ENCODE measurements around the gene EHD1.

Gene EHD1

DNA sequence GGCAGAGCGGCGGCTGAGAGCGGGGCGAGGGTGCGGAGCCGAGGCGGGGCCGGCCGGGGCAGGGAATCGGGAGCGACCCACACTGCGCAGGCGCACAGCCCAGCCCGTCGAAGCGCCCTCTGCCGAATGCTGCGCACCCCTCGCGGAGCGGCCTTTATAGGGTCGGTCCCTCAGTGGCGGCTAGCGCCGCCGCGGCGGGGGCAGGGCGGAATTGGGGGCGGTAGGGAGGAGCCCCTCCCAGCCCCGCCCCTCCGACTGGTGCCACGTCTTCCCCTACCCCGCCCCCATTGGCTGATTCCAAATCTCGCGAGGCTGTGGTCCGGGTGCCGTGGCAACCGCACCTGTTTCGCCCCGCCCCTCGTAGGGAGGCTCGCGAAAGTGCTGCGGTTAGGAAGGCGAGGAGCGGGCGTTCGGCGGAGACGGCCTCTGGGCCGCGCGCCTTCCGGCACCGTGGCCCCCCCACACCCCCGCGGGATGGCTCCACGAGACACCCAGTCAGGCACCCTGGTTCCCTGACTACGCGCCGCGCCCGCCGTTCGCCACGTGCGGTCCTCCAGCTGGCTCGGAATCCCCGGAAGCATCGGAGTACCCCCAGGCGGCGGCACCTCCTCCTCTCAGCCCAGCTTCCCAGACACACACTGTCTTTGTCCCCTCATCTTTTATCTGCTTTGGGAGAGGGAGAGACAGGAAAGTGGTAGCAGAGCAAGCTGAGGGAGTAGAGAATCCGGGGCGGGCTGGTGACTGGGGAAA is at the start of gene EHD1:
TSS of gene EHD1 (minus strand) at position 128 of the 750 bp plus-strand sequence. CDS start 157 bp downstream, outside the sequence.
- DNase-seq = peak; percentile 83 to 100 (median 98)

DNA sequence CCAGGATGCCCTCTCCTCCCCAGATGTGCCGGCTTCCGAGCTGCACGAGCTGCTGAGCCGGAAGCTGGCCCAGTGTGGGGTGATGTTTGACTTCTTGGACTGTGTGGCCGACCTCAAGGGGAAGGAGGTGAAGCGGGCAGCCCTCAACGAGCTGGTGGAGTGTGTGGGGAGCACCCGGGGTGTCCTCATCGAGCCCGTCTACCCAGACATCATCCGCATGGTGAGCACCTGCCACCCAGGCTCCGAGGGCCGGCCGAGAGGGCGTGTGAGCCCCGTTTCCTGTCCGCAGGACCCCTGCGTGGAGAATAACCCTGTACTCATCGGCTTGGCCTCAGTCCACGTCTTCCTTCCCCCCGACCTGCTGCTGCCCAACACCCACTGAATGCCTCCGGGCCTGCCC is 48.3 kb upstream of the EHD1 start:
- no peak for DNase-seq

- no peak for DNase-seq
Measured at GRCh38 chr11:64925536-64926436, 47.4 kb upstream of the EHD1 start.

GRCh38 chr11:64924910-64925284 is 46.5 kb upstream of the EHD1 start:
- peak in 4 of 58 donors; percentile 18 to 58 (median 40) for DNase-seq

DNA sequence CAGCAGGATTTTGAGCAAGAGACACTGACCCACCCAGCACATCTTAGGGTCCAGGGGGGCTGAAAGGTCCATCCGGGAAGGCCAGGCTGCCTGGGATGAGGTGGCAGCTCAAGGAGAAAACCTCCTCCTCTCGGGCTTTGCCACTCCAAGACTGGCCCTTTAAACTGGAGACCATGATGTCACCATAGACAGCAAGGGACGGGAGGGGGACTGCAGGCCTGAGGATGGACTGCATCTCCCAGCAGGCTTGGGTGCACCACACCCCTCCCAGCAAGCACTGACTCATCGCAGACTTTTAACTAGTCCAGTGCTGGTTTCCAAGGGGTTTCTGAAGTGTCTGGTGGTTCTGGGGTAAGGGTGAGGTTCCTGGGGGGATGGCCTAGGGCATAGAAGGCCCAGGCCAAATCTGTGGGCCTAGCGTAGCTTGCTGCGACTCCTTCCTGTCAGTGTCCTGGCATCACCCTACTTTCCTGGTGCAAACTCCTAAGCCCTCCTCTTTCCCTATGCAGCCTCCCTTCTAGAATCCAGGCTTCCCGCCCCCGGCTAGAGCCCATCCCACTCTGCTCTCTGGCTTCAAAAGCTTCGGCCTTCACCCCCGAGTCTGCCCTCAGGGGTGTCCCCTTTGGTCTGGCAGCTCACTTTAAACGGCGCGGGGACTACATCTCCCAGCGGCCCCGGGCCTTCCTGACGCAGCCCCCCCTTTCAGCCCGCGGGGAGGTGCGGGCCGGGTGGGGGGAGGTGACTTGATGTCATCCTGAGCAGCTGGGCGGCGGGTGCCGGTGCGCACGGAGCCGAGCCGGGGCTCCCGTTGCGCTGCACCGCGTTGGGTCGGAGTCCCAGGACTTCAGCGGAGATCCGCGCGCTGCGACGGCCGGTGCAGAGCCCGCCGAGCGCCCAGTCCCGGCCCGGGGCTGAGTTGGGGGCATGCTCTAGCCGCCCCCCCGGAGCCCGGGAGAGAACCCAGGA is 45.8 kb upstream of the EHD1 start, which contains the start of gene PPP2R5B:
TSS of gene PPP2R5B (plus strand) at position 746 of the 966 bp plus-strand sequence. CDS start 1,046 bp downstream, outside the sequence.
- DNase-seq = peak; percentile 65 to 98 (median 92)

DNA sequence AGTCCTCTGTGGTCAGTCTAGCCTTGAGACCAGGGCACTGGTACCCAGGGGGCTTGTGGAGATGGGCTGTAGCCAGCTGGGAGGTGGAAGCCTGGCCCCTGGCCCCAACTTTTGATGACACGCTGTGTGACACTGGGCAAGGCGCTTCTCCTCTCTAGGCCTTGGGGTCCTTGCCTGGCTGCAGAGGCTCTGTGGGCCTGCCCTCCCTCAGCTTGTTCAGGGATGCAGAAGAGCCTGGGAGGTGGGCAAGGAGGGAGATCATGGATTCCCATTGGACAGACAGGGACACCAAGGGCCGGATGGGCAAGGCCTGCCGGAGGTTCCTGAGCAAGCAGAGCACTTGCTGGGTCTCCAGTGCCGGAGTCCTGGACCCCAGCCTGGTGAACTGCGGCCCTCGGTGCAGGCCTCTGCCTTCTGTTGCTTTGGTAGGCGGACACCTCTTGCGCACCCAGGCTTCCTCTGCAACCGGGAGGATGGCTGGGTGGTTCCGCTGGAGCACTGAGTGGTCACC is 44.8 kb upstream of the EHD1 start:
- peak in 1 of 58 donors; percentile 27 for DNase-seq

- DNase-seq = no peak
Measured at GRCh38 chr11:64921384-64921783, 43.0 kb upstream of the EHD1 start.

DNA sequence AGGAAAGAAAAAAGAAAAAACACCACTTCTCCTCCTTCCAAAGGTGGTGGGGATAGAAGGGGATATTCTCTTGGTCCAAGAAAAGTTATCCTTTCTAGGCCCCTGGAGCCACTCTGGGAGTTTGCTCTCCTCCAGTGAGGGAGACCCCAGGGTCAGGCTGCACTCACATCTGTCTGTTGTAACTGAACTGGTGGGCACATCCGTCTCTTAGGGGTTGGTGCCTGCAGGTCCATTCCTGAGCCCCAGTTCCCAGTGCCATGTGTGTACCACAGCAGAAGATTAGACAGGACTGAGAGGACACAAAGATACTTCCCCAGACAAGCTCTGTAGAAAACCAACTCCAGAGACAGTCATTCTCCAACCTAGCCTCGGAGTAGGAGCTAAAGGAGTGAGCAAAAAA is 41.7 kb upstream of the EHD1 start:
- no peak for DNase-seq

DNA sequence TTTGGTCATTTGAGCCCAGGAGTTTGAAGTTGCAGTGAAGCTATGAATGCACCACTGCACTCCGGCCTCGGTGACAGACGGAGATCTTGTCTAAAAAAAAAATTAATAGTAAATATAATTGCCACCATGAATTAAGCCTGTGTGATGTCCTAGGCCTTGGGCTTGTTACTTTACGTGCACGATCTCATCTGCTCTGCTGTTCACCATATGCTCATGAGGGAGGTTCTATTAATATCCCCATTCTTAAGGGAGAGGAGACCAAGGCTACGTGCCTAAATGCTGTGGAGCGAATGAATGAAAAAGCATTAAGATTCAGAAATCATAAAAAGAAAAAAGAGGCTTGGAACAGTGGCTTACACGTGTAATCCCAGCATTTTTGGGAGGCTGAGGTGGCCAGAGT is 41.2 kb upstream of the EHD1 start:
- DNase-seq = peak in 2 of 58 donors; percentile 7 to 26

DNA sequence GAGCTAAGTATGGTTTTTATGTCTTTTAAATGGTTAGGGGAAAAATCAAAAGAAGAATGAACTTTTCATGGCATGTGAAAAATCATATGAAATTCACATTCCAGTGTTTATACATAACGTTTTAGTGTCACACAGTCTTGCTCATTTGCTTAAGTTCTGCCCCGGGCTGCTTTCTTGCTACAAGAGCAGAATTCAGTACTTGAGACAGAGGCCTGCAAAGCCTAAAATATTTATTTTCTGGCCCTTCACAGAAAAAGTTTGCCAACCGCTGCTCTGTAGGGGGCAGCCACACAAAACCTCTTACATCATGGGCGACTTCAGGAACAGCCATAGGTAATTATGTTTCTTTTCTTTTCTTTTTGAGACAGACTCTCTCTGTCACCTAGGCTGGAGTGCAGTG is 39.6 kb upstream of the EHD1 start:
- DNase-seq = peak in 7 of 58 donors; percentile 9 to 32 (median 12)

DNA sequence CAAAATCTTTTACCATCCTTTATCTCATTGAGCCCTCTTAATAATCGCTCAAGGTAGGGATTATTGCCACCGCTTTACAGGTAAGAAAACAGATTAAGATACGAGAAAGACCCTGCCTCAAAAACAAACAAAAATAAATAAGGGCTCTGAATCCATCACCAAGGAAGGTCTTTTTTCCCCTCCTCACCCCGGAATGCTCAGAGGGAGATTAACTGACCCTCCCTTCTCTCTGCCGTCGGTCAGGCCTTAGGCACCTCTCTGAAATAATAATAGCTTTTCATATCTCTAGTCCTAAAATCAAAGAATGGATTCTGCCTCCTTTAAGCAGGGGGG is 39.2 kb upstream of the EHD1 start:
- DNase-seq = no peak

- peak; percentile 85 to 100 (median 98) for DNase-seq
Measured at GRCh38 chr11:64916775-64917662, 38.6 kb upstream of the EHD1 start, which contains the start of gene ATG2A. ATG2A (minus strand) TSS chr11:64917209; CDS start chr11:64917135, 74 bp downstream.

DNA sequence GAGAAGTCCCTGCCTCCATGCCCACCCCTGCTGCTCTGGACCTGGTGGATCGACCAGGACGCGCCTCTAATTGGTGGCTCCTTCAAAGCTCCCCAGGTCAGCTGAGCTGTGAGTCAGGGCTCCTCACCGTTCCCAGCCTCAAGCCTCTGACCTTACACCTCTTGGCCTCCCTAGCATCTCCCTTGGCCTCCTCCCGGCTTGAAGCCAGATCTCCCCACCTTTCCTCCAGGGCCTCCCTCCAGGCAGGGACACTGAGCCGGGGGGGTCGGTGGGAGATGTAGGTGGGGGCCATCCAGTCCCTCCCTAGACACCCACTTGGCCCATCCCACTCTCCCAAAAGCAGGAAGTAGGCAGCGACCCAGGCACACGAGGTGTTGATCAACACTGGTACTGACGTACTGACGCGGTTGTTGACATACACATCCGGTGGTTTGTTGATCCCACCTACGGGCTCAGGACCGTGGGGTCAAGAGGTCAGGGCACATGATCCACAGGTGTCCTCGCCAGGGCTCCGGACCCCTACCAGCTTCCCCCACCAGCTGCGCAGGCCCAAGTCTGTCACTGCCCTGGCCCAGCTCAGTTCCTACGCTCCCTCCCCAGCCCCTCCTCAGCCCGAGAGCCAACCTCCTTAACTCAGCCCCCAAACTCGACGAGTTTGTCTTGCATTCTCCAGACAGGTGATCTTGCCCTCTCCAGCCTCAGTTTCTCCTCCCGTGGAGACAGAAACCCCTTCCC is 37.8 kb upstream of the EHD1 start:
- DNase-seq = peak in 4 of 58 donors; percentile 12 to 21 (median 16)

- no peak for DNase-seq
Measured at GRCh38 chr11:64915376-64915887, 37.0 kb upstream of the EHD1 start.

DNA sequence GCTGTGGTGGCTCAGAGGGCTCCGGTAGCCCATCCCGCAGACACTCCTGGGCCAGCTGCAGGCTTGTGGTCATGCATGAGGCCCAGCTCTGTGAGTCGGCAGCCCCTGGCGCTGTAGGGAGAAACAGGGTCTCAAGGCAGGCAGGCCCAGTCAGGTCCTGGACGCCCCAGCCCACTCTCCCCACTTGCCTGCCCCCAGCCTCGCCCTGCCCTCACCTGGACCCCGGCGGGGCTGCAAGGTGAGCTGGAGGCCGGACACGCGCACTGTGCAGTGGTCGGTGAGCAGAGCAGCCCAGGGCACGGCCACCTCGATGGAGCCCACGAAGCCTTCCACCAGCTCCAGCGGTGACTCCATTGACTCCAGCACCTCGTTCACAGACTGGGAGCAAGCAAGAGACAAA is 35.7 kb upstream of the EHD1 start:
- no peak for DNase-seq

- DNase-seq = no peak
Measured at GRCh38 chr11:64913171-64913727, 34.8 kb upstream of the EHD1 start.

DNA sequence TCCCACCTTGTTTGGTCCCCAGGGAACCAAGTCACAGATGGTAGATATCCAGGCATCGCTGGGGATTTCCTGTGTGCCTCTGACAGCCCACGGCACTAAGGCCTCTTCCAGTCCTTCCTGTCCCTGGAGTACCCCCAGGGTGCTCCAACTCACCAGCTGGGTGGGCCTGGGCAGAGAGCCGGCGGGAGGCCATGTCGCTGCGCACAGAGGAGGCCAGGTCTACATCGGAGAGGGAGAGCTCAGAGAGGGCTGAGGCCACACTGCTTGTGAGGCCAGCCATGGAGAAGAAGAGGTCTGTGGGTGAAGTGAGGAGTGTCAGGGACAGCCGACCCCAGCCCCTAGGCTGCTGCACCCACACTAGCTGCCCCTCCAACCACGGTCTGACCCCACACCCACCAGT is 33.3 kb upstream of the EHD1 start:
- DNase-seq = no peak

GRCh38 chr11:64911142-64911541 is 32.7 kb upstream of the EHD1 start:
- DNase-seq = no peak

All from anterior cingulate cortex (tissue), 58 donors.